ENCODE measurements around the gene PTN.

Gene PTN

GRCh38 chr7:137316648-137317353, 26.7 kb downstream of the PTN start:
- H3K27ac Mint-ChIP-seq: no peak overlapping the region
- no peaks in the 10 kb centered on the region for H3K36me3 Mint-ChIP-seq (ENCODE audit: low read depth)
- H3K9me3 Mint-ChIP-seq: no peaks in the 10 kb centered on the region
- H3K4me1 Mint-ChIP-seq: peaks cover 15% of the 10 kb centered on the region
- DNase-seq: no peak
- no peak for TF ChIP-seq CTCF (IDR thresholded peaks at IDR 0.05)
- no peak overlapping the region for H3K4me3 Mint-ChIP-seq
- H3K27me3 Mint-ChIP-seq (ENCODE audit: low read depth, poor library complexity): no peaks in the 10 kb centered on the region

GRCh38 chr7:137313201-137313600, 30.3 kb downstream of the PTN start:
- Mint-ChIP-seq H3K27ac (peak overlapping the region; percentile 1), H3K4me3 (no peak overlapping the region), H3K27me3 (ENCODE audit: low read depth, poor library complexity) (no peaks in the 10 kb centered on the region), H3K9me3 (peaks cover 9% of the 10 kb centered on the region), H3K36me3 (ENCODE audit: low read depth) (peaks cover 17% of the 10 kb centered on the region), H3K4me1 (peaks cover 15% of the 10 kb centered on the region)
- TF ChIP-seq CTCF (IDR thresholded peaks at IDR 0.05): no peak
- no peak for DNase-seq

GRCh38 chr7:137306748-137307147, 36.8 kb downstream of the PTN start:
- DNase-seq: no peak
- no peak for TF ChIP-seq CTCF (IDR thresholded peaks at IDR 0.05)
- Mint-ChIP-seq H3K9me3 (peaks cover 9% of the 10 kb centered on the region), H3K27ac (peak overlapping the region; percentile 80), H3K4me3 (no peak overlapping the region), H3K4me1 (peaks cover 33% of the 10 kb centered on the region), H3K36me3 (ENCODE audit: low read depth) (peaks cover 17% of the 10 kb centered on the region), H3K27me3 (ENCODE audit: low read depth, poor library complexity) (no peaks in the 10 kb centered on the region)

- Mint-ChIP-seq H3K9me3 (peaks cover 9% of the 10 kb centered on the region), H3K4me3 (no peak overlapping the region), H3K27me3 (ENCODE audit: low read depth, poor library complexity) (peaks cover 2% of the 10 kb centered on the region), H3K27ac (peak overlapping the region; percentile 10), H3K36me3 (ENCODE audit: low read depth) (peaks cover 17% of the 10 kb centered on the region), H3K4me1 (peaks cover 33% of the 10 kb centered on the region)
- TF ChIP-seq CTCF (IDR thresholded peaks at IDR 0.05): no peak
- no peak for DNase-seq
Observed at GRCh38 chr7:137305901-137306621, 37.5 kb downstream of the PTN start.

- Mint-ChIP-seq H3K36me3 (ENCODE audit: low read depth) (peaks cover 8% of the 10 kb centered on the region), H3K4me1 (peaks cover 33% of the 10 kb centered on the region), H3K27ac (no peak overlapping the region), H3K4me3 (no peak overlapping the region), H3K27me3 (ENCODE audit: low read depth, poor library complexity) (peaks cover 4% of the 10 kb centered on the region), H3K9me3 (peaks cover under 1% of the 10 kb centered on the region)
- no peak for DNase-seq
- TF ChIP-seq CTCF (IDR thresholded peaks at IDR 0.05): no peak
Observed at GRCh38 chr7:137304624-137305235, 38.8 kb downstream of the PTN start.

Measured in nephron progenitor cell (in vitro differentiated cells).